Non-pigmented ciliary epithelial cell (primary cell): ENCODE data around the gene PLAC8.
"Not testable (repeated sequence)": the region's sequence is repeated elsewhere in the genome, so short reads cannot be mapped to it uniquely, and the experiment has no call there.

Experiments
- DNase-seq: peaks from one replicate; pipeline ENCODE4 v3.0.0-alpha.2; 2010; ENCODE audit warnings: low read depth

PLAC8 gene

DNA sequence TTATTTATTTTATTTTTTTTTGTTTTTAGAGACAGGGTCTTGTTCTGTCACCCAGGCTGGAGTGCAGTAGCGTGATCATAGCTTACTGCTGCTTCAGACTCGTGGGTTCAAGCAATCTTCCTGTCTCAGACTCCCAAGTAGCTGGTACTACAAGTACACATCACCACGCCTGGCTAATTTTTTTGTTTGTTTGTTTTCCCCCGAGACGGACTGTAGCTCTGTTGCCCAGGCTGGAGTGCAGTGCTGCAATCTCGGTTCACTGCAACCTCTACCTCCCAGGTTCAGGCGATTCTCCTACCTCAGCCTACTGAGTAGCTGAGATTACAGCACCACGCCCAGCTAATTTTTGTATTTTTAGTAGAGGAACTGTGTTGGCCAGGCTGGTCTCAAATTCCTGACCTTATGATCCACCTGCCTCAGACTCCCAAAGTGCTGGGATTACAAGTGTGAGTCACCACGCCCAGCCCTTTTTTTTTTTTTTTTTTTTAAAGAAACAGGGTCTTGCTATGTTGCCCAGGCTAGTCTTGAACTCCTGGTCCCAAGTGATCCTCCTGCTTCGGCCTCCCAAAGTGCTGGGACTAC lies 47.4 kb downstream of the PLAC8 start:
- DNase-seq = no peak

DNA sequence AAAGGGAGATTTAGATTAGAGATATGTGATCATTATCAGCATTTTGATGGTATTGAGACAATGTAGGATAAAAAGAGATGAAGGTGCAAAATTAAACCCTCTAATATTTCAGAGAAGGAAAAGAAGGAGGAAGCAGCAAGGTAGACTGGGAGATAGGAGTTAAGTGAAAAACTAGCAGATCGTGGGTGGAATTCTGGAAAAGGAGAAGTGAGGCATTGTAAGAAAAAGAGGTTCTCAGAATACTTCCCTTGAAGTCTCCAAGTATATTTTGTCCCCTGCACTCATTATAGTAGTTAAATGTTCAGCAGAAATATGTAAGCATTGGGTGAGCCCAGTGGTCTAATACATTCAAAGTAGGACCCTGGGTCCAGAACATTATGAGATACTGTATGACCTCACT lies 49.3 kb downstream of the PLAC8 start:
- no peak for DNase-seq

DNA sequence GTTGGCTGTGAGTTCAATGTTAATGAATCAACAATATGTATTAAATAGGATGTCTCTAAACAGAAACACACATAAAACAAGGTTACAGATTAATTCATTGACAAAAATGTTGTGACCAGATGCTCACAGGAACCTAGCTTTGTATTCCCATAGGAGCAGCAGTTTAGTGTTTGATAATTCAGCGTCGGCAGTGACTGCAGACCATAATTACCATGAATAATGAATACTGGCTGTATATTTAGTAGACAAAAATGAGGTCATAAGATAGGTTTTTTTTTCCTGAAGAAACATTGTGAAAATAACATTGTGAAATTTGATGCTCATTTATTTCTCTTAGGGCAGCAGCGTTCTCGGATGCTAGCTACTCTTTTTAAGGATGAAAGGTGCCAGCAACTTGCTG lies 51.8 kb downstream of the PLAC8 start:
- no peak for DNase-seq

DNA sequence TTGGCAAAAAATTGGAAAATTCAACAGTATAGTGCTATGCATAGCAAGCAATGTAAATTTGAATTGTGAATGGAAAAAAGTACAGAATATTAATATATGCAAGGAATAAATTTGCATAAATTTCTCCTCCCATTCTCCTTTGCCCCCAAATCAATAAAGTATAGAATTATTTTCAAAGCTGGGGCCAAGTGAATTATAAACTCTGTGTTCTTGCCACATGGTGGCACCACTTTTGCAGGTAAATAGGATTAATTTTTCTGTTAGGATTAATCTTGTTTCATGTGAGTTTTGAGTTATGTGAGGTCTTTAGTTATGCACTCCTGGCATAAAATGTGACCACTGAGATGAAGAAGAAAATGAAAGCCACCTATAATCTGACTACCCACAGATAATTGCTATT lies 59.6 kb downstream of the PLAC8 start:
- no peak for DNase-seq

DNA sequence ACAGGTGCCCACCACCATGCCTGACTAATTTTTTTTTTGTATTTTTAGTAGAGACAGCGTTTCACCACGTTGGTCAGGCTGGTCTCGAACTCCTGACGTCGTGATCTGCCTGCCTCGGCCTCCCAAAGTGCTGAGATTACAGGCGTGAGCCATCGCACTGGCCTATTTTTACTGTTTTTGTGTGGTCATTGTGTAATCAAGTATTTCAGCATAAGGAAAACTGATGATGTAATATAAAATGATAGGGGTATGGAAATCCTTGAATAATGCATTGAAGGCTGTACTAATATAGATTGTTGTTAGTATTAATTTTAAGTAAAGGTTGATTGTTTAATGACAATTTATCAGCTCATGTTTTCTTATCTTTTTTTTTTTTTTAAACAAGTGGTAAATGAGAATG lies 65.7 kb downstream of the PLAC8 start:
- not testable (repeated sequence) for DNase-seq

DNA sequence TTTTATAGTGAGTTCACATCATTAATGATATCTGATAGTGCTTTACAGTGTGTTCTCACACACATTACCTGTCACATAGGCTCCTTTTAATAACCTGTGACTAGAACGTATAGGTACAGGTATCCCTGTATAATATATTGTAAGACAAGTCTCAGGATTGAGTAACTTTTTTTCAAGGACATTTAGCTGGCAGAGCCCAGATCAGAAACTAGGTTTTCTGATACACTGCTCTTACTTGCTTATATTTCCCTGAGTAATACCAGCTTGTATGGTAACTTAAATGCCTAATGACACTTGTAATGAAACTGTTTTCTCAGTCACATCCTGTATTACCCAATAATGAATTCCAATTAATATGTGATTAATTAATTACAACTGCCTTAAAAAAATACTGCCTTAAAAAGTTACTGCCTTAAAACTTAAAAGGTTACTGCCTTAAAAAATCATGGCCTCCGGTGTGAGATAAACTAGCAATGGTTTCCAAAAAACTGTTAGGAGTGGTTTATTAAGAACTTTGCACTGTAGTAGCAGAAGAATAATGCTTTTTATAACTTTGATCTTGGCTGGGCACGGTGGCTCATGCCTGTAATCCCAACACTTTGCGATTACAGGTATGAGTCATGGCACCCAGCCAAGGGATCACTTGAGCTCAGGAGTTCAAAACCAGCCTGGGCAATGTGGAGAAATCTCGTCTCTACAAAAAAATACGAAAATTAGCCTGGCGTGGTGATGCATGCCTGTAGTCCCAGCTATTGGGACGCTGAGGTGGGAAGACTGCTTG lies 67.6 kb downstream of the PLAC8 start:
- no peak for DNase-seq

DNA sequence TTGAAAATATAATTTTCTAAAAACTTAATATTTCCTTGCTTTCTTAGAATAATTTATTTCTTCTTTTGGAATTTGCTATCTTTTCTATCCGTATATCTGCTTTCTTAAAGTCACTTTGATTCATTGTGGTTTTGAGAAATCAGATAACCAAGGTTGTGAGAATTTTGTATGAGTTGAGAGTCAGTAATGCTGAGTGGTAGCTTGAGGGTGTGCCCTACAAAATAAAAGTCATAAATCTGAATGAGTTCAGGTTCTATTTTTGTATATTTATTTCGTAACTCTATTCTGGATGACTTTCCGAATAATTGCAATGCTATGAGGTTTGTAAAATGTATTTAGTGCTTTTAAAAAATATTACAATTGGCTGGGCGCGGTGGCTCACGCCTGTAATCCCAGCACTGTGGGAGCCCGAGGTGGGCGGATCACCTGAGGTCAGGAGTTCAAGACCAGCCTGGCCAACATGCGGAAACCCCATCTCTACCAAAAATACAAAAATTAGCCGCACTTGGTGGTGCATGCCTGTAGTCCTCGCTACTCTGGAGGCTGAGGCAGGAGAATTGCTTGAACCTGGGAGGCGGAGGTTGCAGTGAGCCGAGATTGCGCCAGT lies 70.6 kb downstream of the PLAC8 start:
- DNase-seq = no peak

DNA sequence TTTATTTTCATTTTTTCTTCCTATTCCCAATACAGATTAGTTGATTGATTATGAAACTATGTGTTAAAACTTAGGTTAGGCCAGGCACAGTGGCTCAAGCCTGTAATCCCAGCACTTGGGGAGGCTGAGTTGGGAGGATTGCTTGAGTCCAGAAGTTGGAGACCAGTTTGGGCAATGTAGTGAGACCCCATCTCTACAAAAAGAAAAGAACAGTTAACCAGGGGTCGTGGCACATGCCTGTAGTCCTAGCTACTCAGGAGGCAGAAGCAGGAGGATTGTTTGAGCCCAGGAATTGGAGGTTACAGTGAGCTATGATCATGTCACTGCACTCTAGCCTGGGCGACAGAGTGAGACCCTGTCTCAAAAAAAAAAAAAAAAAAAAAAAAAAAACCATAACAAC lies 71.4 kb downstream of the PLAC8 start:
- not testable (repeated sequence) for DNase-seq

DNA sequence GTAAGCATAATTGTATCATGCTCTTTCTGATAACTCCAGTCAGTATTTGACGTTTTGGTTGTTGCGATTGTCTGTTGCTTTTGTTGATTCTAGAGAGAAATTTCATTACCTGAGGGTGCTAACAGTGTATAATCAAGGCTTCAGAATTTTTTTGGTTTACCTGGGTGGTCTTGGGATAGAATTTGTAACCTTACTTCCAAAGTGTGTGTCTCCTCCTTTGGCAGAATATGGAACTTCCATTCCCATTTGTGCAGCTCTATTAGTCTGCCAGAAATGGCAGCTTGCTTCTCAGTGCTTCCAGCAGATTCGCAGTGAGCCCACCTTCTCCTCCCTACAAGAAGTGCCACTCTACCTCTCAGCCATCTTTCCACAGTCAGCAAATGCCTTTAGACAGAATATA lies 74.3 kb downstream of the PLAC8 start:
- no peak for DNase-seq
